Epidermal melanocyte (primary cell): Measurements from ENCODE around the gene DCTN3.

Source experiments
- DNase-seq: peaks from one replicate; pipeline ENCODE4 v3.0.0; 2011; ENCODE audit warnings: low spot score; ENCODE audit not compliant: insufficient read length

The DCTN3 gene

GRCh38 chr9:34623374-34624235 lies 3.3 kb upstream of the DCTN3 start:
- no peak for DNase-seq

GRCh38 chr9:34615132-34615531 lies 5.2 kb downstream of the DCTN3 start:
- DNase-seq, result no peak

- DNase-seq, result peak; percentile 76
Observed at GRCh38 chr9:34612788-34613390, 7.4 kb downstream of the DCTN3 start.

- DNase-seq, result peak; percentile 91
Observed at GRCh38 chr9:34611811-34612787, 8.2 kb downstream of the DCTN3 start, which contains the start of gene RPP25L. RPP25L (minus strand) TSS chr9:34612097; CDS start chr9:34611296, 801 bp downstream.

- no peak for DNase-seq
Observed at GRCh38 chr9:34611251-34611810, 9.0 kb downstream of the DCTN3 start.

- DNase-seq, result no peak
Observed at GRCh38 chr9:34610434-34611206, 9.7 kb downstream of the DCTN3 start.

GRCh38 chr9:34607331-34607730 lies 13.0 kb downstream of the DCTN3 start:
- no peak for DNase-seq

GRCh38 chr9:34606905-34607304 lies 13.4 kb downstream of the DCTN3 start:
- no peak for DNase-seq

GRCh38 chr9:34606190-34606589 lies 14.1 kb downstream of the DCTN3 start:
- DNase-seq, result no peak

GRCh38 chr9:34603610-34604231 lies 16.6 kb downstream of the DCTN3 start:
- DNase-seq, result peak; percentile 92

- no peak for DNase-seq
Observed at GRCh38 chr9:34601937-34602573, 18.2 kb downstream of the DCTN3 start.

- DNase-seq, result no peak
Observed at GRCh38 chr9:34600908-34601307, 19.4 kb downstream of the DCTN3 start.

- DNase-seq, result no peak
Observed at GRCh38 chr9:34599546-34599945, 20.7 kb downstream of the DCTN3 start.

GRCh38 chr9:34594177-34594576 lies 26.1 kb downstream of the DCTN3 start:
- no peak for DNase-seq

- DNase-seq, result no peak
Observed at GRCh38 chr9:34592895-34593601, 27.2 kb downstream of the DCTN3 start.

- DNase-seq, result no peak
Observed at GRCh38 chr9:34591917-34592866, 28.1 kb downstream of the DCTN3 start.

GRCh38 chr9:34591248-34591916 lies 28.9 kb downstream of the DCTN3 start:
- peak; percentile 89 for DNase-seq
